GM20431 (cell line): ENCODE measurements around the gene LIG1.

Experiments
- in situ Hi-C: fragments of 300-500 bp; cut with MseI, MboI; formaldehyde crosslinking; loops from one replicate; pipeline ENCODE4 v1.15.0; 2020; ENCODE audit warnings: low sequenced_read_pairs; ENCODE audit not compliant: unreplicated experiment

LIG1 gene

DNA sequence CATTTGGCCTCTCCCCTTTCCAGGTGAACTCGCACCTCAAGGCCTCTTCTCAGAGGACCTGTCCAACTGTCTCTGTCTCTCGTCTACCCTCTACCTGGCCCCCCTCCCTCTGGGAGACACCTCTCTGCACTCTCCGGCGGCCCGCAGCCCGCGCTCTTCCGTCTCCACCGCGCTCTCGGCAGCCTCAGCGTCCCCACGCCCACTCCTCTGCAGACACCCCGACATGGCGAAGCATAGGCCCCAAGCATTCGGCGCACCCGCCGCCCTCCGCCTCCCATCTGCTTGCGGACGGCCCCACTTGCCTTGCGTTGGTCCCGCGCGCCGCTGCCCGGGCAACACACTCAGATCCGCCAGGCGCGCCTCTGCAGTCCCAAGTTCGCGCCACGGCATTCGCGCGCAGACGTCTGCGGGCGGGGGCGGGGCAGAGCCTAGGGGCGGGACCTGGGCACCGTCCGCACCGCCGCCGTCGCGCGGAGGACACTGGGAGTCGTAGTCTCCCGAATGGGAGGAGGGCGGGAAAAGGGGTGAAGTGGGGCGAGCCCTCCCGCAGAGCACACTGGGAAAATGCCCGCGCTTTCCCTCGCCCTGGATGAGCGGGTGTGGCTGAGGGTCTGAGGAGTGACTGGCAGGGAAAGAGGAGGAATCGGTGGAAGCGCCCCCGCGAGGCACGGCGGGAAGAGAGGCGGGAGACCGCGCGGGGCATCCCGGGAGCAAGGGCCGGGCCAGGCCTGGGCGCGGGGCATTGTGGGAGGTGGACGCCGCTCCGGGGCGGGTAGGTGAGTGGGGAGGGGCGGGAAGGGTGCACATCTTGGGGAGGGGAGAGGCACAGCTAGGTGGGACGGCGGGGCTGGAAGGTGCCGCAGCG, at the start of gene LIG1, which contains the start of gene ZSWIM9:
Gene LIG1 (minus strand): TSS at position 406 of the 865 bp plus-strand sequence. CDS start 4,778 bp downstream, outside the sequence.
Gene ZSWIM9 (plus strand): TSS at position 742 of the 865 bp plus-strand sequence. CDS start 1,123 bp downstream, outside the sequence.
- in situ Hi-C loops: loop anchor here (25.0 kb wide), 1 partner anchor 208 kb away; no protein-coding TSS in a partner anchor

DNA sequence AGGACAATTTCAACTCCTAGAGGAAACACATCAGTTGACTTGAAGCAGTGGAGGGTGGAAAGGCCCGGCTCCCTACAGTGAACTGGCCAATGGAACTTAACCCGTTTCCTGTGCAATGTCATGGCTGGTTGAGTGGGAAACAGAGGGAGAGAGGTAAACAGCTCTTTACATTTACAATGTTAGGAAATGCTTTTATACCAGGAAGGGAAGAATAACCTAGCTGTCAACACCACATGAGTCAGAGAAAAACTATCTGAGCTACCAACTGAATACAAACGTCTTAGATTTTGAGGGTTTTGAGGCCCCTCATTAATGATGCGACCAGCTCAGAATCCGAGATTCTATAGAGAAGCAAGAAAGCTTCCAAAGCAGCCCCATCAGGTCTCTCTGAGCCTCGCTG, 48.9 kb upstream of the LIG1 start:
- in situ Hi-C loops: no loop called here

DNA sequence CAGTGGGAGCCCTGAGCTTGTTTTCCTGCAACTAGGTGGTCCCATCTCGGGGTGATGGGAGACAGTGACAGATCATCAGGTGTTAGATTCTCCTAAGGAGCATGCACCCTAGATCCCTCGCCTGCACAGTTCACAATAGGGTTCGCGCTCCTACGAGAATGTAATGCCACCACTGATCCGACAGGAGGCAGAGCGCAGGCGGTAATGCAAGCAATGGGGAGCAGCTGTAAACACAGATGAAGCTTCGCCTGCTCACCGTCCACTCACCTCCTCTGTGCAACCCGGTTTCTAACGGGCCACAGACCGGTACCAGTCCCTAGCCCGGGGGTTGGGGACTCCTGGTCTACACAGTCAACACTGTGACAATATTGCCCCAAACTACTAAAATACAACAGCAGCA, 46.8 kb upstream of the LIG1 start:
- in situ Hi-C loops: no loop called here

DNA sequence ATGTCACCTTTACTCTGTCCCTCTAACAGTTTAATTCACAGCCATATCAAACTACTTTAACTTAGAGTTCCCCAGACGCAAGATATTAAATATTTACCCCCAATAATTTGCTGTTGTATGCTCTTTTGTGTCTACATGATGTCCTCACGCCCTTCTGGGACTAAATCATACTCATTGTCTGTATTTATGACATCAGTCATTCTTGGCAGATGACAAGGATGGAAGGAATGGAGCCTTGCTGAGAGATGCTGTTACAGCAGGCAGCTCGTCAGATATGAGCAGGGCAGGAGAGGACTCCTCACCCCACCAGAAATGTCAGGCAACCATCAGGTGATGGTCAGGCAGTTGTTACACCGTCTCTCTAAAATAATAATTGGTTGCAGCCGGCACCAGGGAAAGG, 43.8 kb upstream of the LIG1 start:
- in situ Hi-C loops: no loop called here

DNA sequence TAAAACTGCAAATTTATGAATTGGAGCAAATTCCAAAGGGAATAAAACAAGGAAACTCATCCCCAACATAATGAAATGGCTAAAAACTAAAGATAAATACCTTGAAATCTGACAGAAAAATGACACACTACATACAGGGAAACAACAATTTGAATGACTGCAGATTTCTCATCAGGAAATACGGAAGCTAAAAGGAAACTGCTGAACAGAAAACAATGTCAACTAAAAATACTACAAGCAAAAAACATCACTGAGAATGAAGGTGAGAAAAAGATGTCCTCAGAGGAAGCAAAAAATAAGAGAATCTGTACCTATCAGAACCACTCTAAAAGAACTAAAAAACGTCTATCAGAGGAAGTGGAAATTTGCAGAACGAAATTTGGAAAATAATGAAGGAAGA, 39.9 kb upstream of the LIG1 start:
- in situ Hi-C loops: no loop called here

DNA sequence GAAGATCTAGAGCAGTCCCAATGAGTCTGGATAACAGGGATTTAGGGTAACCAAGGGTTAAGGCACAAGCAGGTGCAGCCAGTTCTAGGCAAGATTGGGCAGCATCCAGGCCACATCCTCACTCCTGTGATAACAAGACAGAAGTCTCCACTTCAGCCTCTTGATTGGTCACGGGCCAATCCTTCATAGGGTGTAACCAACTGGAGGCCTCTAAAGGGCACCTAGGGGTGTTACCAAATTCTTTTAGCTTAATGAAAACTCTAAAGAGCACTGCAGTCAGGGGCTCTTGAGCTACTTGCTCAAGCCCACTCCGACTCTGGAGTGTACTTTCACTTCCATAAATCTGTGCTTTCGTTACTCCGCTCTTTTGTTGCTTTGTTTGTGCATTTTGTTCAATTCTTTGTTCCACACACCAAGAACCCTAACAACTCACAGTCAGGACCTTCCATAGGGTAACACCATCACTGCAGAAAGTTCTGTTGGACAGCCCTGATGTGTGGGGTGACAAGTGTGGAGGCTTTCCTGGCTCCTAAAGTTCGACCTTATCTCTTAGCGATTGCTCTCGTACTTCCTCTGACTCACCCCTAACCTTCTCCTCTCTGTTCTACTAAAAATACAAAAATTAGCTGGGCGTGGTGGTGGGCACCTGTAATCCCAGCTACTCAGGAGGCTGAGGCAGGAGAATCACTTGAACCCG, 36.4 kb upstream of the LIG1 start:
- in situ Hi-C loops: no loop called here

DNA sequence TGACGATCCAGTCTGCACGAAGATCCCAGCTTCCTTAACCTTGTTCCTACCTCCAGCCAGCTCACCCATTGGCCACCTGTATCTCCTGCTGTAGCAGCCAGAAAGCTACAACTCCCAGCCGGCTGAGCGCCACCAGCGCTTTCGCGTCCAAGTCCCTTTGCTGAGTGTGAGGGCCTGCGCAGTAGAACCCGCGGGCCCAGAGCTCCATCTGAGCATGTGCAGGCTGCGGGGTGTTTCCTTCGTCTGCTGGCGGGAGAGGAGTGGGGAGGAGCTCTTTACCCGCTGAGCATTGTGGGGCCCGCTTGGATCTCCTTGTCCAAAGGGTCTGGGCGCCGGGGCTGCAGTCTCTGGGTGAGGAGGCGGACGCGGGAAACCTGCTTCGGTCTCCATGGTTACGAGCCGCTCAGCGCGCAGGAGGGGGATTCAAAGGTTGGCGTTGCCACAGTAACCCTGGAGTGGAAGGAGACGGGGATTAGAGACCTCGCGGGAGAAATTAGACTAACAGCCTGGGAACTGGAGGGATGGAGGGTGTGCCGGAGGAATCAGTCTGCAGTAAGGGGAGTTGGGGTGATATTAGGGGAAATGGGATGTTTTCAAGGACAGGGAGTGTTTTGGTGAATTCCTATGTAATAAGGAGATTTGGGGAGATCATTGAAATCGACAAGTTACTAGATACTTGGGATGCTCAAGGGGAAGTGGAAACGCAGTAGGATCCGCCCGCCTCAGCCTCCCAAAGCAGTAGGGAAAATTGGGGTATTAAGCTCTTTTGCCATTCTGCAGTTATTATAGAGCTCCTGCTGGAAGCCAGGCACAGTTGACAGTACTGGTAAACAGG, 33.9 kb upstream of the LIG1 start:
- in situ Hi-C loops: no loop called here

DNA sequence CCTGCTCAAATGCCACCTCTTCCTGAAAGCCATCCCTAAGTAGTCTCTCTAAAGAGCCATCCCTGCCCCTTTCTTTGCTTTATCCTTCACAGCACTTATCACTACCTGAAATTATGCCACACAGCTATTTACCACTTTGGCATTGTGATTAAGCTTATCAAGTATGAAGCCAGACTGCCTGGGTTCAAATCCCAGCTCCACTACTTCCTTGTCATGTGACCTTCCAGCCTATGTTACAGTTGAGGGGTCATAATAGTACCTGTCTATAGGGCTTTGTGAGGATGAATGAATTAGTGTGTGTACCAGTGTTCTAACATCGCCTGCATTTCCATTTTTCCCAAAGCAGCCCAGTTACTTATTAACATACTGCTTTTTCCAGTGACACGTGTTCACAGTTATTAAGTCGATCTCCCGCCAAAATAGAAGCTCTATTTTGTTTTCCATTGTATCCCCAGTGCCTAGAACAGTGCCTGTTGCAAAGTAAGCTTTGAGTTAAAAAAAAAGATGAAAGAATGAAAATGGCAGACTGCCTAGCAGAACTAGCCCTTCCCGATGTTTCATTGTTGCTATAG, 33.2 kb upstream of the LIG1 start:
- in situ Hi-C loops: no loop called here

DNA sequence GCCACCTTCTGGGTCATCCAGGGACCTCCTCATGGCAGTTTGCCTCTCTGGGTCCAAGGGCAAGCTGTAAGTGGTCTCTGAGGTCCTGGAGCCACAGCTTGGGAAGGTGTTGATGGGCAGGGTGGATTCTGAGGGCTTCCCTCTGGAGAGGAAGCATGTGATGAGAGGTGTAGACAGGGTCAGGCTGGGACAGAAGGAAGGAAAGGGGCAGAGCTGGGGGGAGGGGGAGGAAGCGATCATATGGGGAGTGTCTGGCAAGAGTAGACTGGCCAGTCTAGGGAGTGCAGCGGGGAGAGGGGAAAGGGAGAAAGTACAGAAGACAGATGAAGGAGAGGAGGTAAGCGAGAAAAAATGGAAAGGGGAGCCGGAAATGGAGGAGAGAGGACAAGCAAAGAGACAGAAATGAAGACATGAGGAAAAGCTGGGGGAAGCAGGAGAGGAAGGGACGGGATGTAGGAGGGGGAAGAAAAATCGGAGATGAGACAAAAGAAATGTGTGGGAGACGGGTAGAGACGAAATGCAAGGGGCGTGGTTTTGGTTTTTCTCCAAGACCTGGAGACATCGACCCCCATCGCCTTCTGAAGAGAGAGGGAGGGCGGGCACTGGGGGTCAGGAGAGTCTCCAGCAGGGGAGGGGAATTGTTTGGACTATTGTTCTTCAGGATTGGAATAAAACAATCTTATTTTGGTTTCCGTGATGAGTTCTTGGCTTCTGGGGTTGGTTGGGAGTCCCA, 27.0 kb upstream of the LIG1 start:
- in situ Hi-C loops: no loop called here

DNA sequence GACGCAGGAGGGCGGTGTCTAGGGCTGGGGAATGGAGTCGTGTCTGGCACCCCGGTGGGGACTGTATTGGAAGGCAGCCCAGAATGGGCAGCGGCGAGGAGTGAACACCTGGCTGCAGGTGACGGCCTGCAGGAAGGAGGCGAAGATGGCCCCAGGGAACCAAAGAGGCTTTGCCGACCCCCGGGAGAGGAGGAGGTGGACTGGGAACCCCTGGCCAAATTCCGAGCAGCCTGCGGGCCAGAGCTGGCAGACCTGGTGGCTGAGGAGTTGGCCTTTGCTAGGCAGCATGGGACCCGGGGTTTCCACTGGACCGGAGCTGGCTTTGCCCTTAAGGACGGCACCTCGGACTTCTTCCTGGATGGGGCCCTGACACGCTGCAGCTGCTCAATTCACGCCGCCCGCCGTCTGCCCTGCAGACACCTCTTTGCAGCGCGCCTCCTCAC, 26.2 kb upstream of the LIG1 start:
- in situ Hi-C loops: no loop called here

DNA sequence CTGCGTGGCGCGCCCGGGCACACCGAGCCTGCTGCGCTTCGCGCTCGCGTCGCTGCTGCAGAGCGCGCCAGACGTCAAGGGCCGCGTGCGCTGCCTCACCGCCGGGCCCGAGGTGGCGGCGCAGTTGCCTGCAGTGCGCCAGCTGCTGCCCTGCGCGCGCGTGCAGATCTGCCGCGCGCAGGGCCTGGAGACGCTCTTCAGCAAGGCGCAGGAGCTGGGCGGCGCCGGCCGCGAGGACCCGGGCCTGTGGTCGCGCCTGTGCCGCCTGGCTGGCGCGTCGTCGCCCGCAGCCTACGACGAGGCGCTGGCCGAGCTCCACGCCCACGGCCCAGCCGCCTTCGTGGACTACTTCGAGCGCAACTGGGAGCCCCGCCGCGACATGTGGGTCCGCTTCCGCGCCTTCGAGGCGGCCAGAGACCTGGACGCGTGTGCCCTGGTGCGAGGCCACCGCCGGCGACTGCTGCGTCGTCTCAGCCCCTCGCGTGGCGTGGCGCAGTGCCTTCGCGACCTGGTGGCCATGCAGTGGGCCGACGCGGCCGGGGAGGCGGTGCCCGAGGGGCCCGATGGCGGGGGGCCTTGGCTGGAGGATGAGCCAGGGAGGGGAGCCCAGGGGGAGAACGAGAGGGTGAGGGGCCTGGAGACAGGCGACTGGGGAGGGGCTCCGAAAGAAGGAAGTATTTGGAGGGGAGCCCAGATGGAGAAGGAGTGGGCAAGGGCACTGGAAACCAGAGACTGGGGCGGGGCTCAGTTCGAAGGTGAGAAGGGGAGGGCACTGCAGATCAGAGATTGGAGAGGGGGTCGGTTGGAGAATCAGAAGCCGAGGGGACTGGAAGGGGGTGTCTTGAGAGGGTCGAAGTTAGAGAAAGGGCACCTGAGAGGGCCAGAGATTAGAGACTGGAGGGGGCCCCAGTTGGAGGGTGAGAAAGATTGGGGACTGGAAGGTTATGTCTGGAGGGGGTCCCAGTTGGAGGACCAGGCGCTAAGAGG, 25.0 kb upstream of the LIG1 start:
- in situ Hi-C loops: no loop called here

DNA sequence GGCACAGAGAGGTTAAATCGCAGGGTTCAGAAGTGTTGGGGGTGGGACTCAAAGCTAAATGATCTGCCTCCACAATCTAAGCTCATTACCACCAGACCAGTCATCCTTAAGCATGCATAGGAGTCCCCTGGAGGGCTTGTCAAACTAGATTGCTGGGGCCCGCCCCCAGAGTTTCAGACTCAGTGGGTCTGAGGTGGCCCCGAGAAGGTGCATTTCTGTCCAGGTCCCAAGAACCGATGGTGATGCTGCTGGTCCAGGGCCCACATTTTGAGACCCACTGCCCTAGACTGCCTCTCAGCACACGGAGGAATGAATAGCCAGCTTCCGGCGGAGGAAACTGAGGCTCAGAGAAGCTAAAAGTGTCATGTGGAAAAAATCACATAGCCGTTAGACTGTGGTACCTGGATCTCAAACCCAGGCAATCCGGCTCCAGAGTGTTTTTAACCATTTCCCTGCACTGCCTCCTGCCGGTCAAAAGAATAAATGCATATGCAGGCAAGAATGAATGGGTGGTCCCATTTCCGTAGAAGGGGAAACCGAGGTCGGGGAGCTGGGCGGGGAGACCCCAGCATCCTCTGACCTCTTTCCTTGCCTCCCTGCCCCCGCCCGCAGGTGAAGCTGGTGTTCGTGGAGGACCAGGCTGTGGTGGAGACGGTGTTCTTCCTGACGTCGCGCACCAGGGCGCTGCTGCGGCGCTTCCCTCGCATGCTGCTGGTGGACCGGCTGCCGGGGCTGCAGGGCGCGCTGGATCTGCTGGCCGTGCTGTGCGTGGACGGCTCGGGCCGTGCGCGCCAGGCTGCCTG, 24.1 kb upstream of the LIG1 start:
- in situ Hi-C loops: no loop called here

DNA sequence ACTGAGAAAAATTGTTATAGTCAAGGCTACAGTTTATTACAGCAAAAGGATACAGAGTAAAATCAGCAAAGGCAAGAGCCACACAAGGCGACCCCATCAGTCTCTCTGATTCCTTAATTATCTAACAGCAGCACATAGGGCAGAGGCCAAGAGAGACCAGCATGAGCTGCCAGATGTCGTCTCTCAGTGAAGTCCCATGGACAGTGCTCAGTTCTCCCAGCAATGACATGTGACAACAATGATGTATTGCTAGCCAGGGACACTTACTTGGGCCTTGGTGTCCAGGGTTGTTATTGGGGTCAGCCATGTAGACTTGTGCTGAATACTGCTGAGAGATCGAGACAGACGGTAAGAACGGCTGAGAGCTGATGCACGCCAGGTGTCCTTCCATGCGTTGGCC, 22.6 kb upstream of the LIG1 start:
- in situ Hi-C loops: no loop called here

DNA sequence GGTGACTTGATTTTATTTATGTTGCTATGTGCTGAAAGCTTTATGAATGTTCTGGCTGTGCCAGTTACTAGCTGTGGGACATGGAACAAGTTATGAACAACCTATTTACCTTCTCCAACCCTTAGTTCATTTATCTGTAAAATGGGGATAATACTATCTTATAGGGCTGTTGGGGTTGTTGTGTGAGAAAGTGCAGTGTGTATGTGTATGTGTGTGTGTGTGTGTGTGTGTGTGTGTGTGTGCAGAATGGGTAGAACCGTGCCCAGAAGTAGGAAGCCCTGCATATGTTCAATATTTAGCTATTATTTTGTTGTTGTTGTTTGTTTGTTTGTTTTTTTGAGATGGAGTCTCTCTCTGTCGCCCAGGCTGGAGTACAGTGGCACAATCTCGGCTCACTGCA, 20.7 kb upstream of the LIG1 start:
- in situ Hi-C loops: no loop called here

DNA sequence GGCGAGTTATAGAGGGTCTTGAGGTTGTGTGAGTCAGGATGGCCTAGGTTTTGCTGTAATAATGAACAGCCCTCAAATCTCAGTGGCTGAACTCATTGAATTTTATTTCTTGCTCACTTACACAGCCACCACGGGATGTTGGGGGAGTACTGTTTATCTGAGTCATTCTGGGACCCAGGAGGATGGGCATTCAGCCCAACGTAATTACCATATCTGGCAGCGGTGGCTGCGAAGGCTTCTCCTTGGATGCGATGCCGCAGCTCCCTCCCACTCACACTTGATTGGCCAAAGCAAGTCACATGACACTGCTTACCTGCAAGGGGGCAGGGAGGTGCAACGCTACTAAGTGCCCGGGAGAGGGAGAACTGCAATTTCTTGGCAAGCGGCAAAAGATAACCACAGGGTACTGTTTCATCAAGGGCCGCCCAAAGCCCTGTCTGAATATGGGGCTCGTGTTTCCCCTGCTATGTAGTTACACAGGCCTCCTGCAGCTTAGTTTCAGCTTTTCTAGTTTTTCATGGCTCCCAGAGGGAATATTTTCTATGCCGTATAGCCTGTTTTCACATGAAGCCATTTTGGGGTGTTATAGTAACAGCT, 20.2 kb upstream of the LIG1 start:
- in situ Hi-C loops: no loop called here

DNA sequence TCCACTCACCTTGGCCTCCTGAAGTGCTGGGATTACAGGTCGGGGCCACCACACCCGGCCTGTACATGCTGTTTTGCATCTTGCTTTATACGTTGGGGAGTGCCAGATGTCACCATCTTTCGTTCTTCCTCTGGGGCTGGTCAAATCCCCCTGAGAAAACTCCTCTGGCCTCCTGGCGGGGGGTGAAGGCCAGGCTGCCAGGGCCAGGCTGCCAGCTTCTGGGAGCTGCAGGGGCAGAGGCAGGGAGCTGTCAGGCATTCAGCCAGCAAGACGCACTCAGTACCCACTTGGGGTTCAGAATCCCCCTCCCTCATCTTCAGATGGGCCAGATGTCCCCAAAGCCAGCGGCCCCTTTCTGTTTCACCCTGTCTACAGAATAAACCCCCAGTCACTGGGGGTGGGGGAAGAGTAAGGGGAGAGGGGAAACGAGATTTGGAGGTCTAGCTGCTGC, 16.4 kb upstream of the LIG1 start:
- in situ Hi-C loops: no loop called here

DNA sequence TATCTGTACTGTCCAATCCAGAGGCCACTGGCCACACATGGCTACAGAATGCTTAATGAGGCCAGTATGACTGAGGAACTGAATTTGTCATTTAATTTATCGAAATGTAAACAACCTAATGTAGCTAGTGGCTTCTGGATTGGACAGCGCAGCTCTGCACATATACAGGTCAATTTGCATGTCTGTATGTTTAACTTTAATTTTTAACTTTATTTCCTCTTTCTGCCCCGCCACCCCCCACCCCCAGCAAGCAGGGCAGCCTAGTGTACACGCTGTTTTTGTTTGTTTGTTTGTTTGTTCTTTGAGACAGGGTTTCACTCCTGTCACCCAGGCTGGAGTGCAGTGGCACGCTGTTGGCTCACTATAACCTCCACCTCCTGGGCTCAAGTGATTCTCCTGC, 15.9 kb upstream of the LIG1 start:
- in situ Hi-C loops: no loop called here
